Mesenchymal stem cell (in vitro differentiated cells and primary cell): Measurements from ENCODE around the gene AMIGO3.

Source experiments
- DNase-seq: peaks from one replicate; pipeline ENCODE4 v3.0.0-alpha.2; 2013
- H2AFZ ChIP-seq: one replicate; pipeline ENCODE4 v1.6.1; 2013; ENCODE audit warnings: low read depth, mild to moderate bottlenecking, control low read depth, inconsistent platforms, low read length, moderate library complexity
- H2AK5ac ChIP-seq: 2 replicates; pipeline ENCODE4 v1.6.1; 2013; ENCODE audit warnings: low read length, moderate library complexity, mild to moderate bottlenecking, inconsistent platforms; ENCODE audit not compliant: severe bottlenecking
- H2BK120ac ChIP-seq: one replicate; pipeline ENCODE4 v1.6.1; 2013; ENCODE audit warnings: low read depth, mild to moderate bottlenecking, inconsistent platforms, low read length, moderate library complexity
- H2BK12ac ChIP-seq, 2 experiments: one replicate each; pipeline ENCODE4 v1.6.1; 2013; ENCODE audit warnings: inconsistent platforms in 2 of 2, low read length in 2 of 2, mild to moderate bottlenecking in 2 of 2, moderate library complexity in 2 of 2, control low read depth in 1 of 2
- H2BK15ac ChIP-seq: one replicate; pipeline ENCODE4 v1.6.1; 2013; ENCODE audit warnings: mild to moderate bottlenecking, low read depth, inconsistent platforms; ENCODE audit not compliant: poor library complexity, severe bottlenecking
- H2BK5ac ChIP-seq: 2 replicates; pipeline ENCODE4 v1.6.1; 2013; ENCODE audit warnings: low read depth, mild to moderate bottlenecking, low read length, control low read depth, inconsistent platforms; ENCODE audit not compliant: poor library complexity, severe bottlenecking
- H3K14ac ChIP-seq, 2 experiments: one replicate each; pipeline ENCODE4 v1.6.1; 2013; ENCODE audit warnings: inconsistent platforms in 2 of 2, low read length in 2 of 2, control low read depth in 1 of 2, mild to moderate bottlenecking in 1 of 2, moderate library complexity in 1 of 2
- H3K18ac ChIP-seq, 2 experiments: one replicate each; pipeline ENCODE4 v1.6.1; 2013; ENCODE audit warnings: inconsistent platforms in 2 of 2, low read length in 2 of 2, control low read depth in 1 of 2, low read depth in 1 of 2, mild to moderate bottlenecking in 1 of 2
- H3K23ac ChIP-seq, 2 experiments: one replicate each; pipeline ENCODE4 v1.6.1; 2013; ENCODE audit warnings: inconsistent platforms in 2 of 2, low read length in 2 of 2, mild to moderate bottlenecking in 2 of 2, moderate library complexity in 2 of 2, control low read depth in 1 of 2
- H3K27ac ChIP-seq: 2 replicates; pipeline ENCODE4 v1.5.1; 2013; ENCODE audit warnings: mild to moderate bottlenecking, moderate library complexity, low read length, control low read depth, inconsistent platforms; ENCODE audit not compliant: poor library complexity, severe bottlenecking
- H3K27me3 ChIP-seq, 2 experiments: 2 replicates each; pipeline versions ENCODE4 v1.6.1 to v1.7.0; 2013; ENCODE audit warnings: low read length in 2 of 2, mild to moderate bottlenecking in 2 of 2, moderate library complexity in 2 of 2, control low read depth in 1 of 2, inconsistent platforms in 1 of 2; ENCODE audit not compliant: control insufficient read depth in 1 of 2, insufficient read depth in 1 of 2
- H3K36me3 ChIP-seq, 2 experiments: 2 replicates each; pipeline versions ENCODE4 v1.6.1 to v1.7.0; 2013; ENCODE audit warnings: low read length in 2 of 2, control low read depth in 1 of 2, inconsistent platforms in 1 of 2, low read depth in 1 of 2, mild to moderate bottlenecking in 1 of 2; ENCODE audit not compliant: insufficient read depth in 2 of 2, control insufficient read depth in 1 of 2
- H3K4ac ChIP-seq, 2 experiments: one replicate each; pipeline ENCODE4 v1.6.1; 2013; ENCODE audit warnings: inconsistent platforms in 2 of 2, low read length in 2 of 2, mild to moderate bottlenecking in 2 of 2, moderate library complexity in 2 of 2, control low read depth in 1 of 2, low read depth in 1 of 2
- H3K4me1 ChIP-seq: 2 replicates; pipeline ENCODE4 v1.6.1; 2013; ENCODE audit warnings: low read depth, low read length, control low read depth; ENCODE audit not compliant: control insufficient read depth, insufficient read depth
- H3K4me2 ChIP-seq: 2 replicates; pipeline ENCODE4 v1.6.1; 2013; ENCODE audit warnings: low read length, mild to moderate bottlenecking, inconsistent platforms; ENCODE audit not compliant: poor library complexity, severe bottlenecking
- H3K4me3 ChIP-seq, 2 experiments: 2 replicates each; pipeline versions ENCODE4 v1.5.1 to v1.7.0; 2013; ENCODE audit warnings: low read length in 2 of 2, mild to moderate bottlenecking in 2 of 2, control low read depth in 1 of 2, low read depth in 1 of 2; ENCODE audit not compliant: insufficient read depth in 1 of 2
- H3K79me1 ChIP-seq: replicated peaks from 2 replicates; pipeline ENCODE4 v1.6.1; 2013; ENCODE audit warnings: mild to moderate bottlenecking, control low read depth, low read length, inconsistent platforms; ENCODE audit not compliant: poor library complexity, severe bottlenecking
- H3K9ac ChIP-seq: 2 replicates; pipeline ENCODE4 v1.7.0; 2013; ENCODE audit warnings: mild to moderate bottlenecking, low read length, moderate library complexity
- H3K9me3 ChIP-seq: 2 replicates; pipeline ENCODE4 v1.7.0; 2013; ENCODE audit warnings: mild to moderate bottlenecking, low read length; ENCODE audit not compliant: control insufficient read depth
- H4K8ac ChIP-seq: one replicate; pipeline ENCODE4 v1.6.1; 2013; ENCODE audit warnings: inconsistent platforms, mild to moderate bottlenecking, low read length, moderate library complexity
- H4K91ac ChIP-seq: one replicate; pipeline ENCODE4 v1.6.1; 2013; ENCODE audit warnings: mild to moderate bottlenecking, low read length, inconsistent platforms
- WGBS: methylation state at CpG from one replicate; pipeline ENCODE4 v1.1.7; 2013; ENCODE audit warnings: mixed read lengths; 5-methylcytosine and 5-hydroxymethylcytosine counted together

Gene AMIGO3

DNA sequence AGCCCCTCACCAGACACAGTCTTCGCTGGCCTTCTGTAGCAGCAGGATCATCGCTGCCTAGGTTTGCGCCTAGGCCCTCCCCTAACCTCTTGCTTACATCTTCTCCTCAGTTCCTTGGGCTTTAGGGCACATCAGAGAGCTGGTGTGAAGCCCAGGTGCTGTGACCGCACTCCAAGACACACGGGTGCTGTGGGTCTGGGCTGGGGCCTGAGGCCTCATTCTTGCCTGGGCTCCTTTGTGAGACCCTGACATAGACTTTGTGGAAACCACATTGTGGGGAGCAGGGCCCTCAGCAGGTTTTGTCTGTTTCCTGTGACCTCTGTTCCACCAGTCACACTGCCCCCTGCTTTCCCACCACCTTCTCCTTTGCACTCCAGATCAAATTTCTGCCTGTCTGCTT is 8.0 kb downstream of the AMIGO3 start:
- Histone ChIP-seq H3K4me3 (no peak overlapping the region), H3K9ac (no peak overlapping the region), H3K18ac (no peak overlapping the region), H3K36me3 (peaks cover 24 to 48% of the 10 kb centered on the region in 2 experiments), H3K4me2 (no peak overlapping the region), H2BK120ac (no peak overlapping the region), H3K27ac (no peak overlapping the region), H4K8ac (no peak overlapping the region), H2AFZ (no peak overlapping the region), H2BK15ac (no peak overlapping the region), H4K91ac (no peak overlapping the region), H3K27me3 (no peaks in the 10 kb centered on the region), H2BK12ac (no peak overlapping the region), H3K23ac (no peak overlapping the region), H3K79me1 (no peaks in the 10 kb centered on the region), H3K4ac (no peak overlapping the region), H3K14ac (no peak overlapping the region), H2BK5ac (no peak overlapping the region), H3K4me1 (peaks cover 14% of the 10 kb centered on the region), H3K9me3 (no peaks in the 10 kb centered on the region), H2AK5ac (no peak overlapping the region)
- no peak for DNase-seq
- 96% methylated on average over 5 of the region's 5 CpGs for WGBS

DNA sequence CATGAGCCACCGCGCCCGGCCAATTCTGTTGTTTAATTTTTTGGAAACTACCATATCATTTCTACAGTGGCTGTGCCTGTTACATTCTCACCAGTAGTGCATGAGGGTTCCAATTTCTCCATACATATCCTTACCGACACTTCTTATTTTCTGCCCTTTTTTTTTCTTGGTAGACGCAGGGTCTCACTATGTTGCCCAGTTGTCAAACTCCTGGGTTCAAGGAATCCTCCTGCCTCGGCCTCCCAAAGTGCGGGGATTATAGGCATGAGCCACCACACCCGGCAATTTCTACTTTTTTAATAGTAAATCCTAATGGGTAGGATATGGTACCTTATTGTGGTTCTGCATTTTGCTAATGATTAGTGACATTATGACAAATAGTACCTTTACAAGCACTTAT is 9.6 kb downstream of the AMIGO3 start:
- Histone ChIP-seq H2AFZ (no peak overlapping the region), H3K4me1 (peaks cover 24% of the 10 kb centered on the region), H3K79me1 (no peaks in the 10 kb centered on the region), H3K9me3 (no peaks in the 10 kb centered on the region), H3K27ac (no peak overlapping the region), H4K91ac (no peak overlapping the region), H3K9ac (no peak overlapping the region), H2BK5ac (no peak overlapping the region), H3K4ac (no peak overlapping the region), H2AK5ac (no peak overlapping the region), H3K27me3 (no peaks in the 10 kb centered on the region), H2BK120ac (no peak overlapping the region), H3K18ac (no peak overlapping the region), H3K4me2 (no peak overlapping the region), H3K4me3 (no peak overlapping the region), H2BK12ac (no peak overlapping the region), H2BK15ac (no peak overlapping the region), H3K36me3 (peaks cover 31 to 48% of the 10 kb centered on the region in 2 experiments), H4K8ac (no peak overlapping the region), H3K14ac (no peak overlapping the region), H3K23ac (no peak overlapping the region)
- WGBS: 98% methylated on average over 5 of the region's 8 CpGs
- DNase-seq: no peak

DNA sequence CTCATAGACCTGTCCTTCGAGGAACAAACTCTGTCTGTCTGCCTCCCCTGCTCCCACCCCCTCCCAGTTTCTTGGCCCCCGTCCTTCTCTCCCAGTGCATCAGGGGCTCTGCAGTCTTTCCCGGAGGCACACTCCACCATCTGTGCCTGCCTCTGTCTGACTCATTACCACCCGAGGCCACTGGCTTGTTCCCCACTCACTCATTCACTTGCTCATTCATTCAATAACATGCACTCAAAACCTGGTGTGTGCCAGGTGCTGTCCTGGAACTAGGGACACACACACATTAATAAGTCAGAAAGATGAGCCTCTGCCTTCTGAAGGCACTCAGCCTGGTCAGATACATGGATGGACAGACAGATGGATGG is 12.4 kb downstream of the AMIGO3 start:
- peak overlapping the region; percentile 28 for H3K9ac ChIP-seq
- H3K27ac ChIP-seq: no peak overlapping the region
- H2BK5ac ChIP-seq: no peak overlapping the region
- H3K14ac ChIP-seq: no peak overlapping the region
- H3K4me2 ChIP-seq: no peak overlapping the region
- no peak overlapping the region for H4K91ac ChIP-seq
- H3K4me3 ChIP-seq: no peak overlapping the region
- no peak overlapping the region for H2AFZ ChIP-seq
- no peak overlapping the region for H2BK15ac ChIP-seq
- H3K27me3 ChIP-seq: no peaks in the 10 kb centered on the region
- no peak overlapping the region for H2BK12ac ChIP-seq
- H3K23ac ChIP-seq: no peak overlapping the region
- H3K79me1 ChIP-seq: no peaks in the 10 kb centered on the region
- no peak overlapping the region for H3K18ac ChIP-seq
- H3K4me1 ChIP-seq: peaks cover 22% of the 10 kb centered on the region
- H3K36me3 ChIP-seq: peaks cover 41 to 55% of the 10 kb centered on the region in 2 experiments
- no peak overlapping the region for H2BK120ac ChIP-seq
- WGBS: 85% methylated on average over 4 of the region's 4 CpGs
- no peak for DNase-seq
- H3K9me3 ChIP-seq: no peaks in the 10 kb centered on the region
- H4K8ac ChIP-seq: no peak overlapping the region
- no peak overlapping the region for H2AK5ac ChIP-seq
- H3K4ac ChIP-seq: no peak overlapping the region

DNA sequence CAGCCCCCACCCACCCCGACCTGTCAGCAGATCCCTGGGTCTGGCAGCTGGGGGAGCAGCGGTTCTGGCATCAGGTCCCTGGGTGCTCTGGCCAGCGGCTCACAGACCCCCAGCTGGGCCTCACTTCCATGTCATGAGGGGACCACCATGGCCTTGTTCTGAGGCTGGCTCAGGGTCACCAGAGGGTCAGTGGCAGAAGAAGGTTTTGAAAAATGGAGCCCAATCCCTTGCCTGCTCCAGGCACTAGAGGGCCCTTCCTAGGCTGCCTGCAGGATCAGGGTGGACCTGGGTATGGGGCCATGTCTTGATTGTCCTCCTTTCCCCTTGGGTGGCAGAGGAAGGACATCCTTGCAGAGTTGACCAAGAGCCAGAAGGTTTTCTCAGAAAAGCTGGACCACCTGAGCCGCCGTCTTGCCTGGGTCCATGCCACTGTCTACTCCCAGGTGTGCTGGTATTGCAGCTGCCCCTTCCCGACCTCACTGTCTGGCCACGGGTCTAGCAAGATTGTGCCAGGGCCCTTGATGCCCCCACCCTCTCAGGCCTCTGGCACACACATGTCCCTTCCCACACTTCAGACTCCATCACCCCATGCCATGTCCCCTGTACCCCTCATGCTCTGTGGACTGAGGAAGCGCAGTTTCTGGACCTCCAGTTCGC is 12.9 kb downstream of the AMIGO3 start:
- no peak overlapping the region for H4K91ac ChIP-seq
- H3K14ac ChIP-seq: no peak overlapping the region
- H2AK5ac ChIP-seq: no peak overlapping the region
- no peak overlapping the region for H3K4me2 ChIP-seq
- DNase-seq: no peak
- H2BK15ac ChIP-seq: no peak overlapping the region
- peaks cover 1% of the 10 kb centered on the region for H3K79me1 ChIP-seq
- H2AFZ ChIP-seq: no peak overlapping the region
- 94% methylated on average over 9 of the region's 9 CpGs for whole genome bisulfite sequencing
- no peak overlapping the region for H2BK12ac ChIP-seq
- no peaks in the 10 kb centered on the region for H3K27me3 ChIP-seq
- no peaks in the 10 kb centered on the region for H3K9me3 ChIP-seq
- no peak overlapping the region for H3K4ac ChIP-seq
- H3K23ac ChIP-seq: no peak overlapping the region
- peaks cover 22% of the 10 kb centered on the region for H3K4me1 ChIP-seq
- no peak overlapping the region for H3K4me3 ChIP-seq
- no peak overlapping the region for H3K9ac ChIP-seq
- no peak overlapping the region for H4K8ac ChIP-seq
- no peak overlapping the region for H2BK5ac ChIP-seq
- H3K36me3 ChIP-seq: peaks cover 45 to 60% of the 10 kb centered on the region in 2 experiments
- no peak overlapping the region for H3K18ac ChIP-seq
- no peak overlapping the region for H3K27ac ChIP-seq
- no peak overlapping the region for H2BK120ac ChIP-seq
